Heart right ventricle (tissue), 16 donors: ENCODE measurements around the gene GPATCH8. TPM values are rescaled to one million over a fixed set of nuclear protein-coding genes. Genes with fewer than 3 reads are reported as not detected.

Experiments used
- ATAC-seq, 8 donors: fragments of 200-7000 bp; cut with Tn5 transposase; one replicate each; pipeline ENCODE4 v1.9.1; 2020; ENCODE audit warnings: mild to moderate bottlenecking in 8 of 8, moderate library complexity in 8 of 8, moderate number of reproducible peaks in 1 of 8
- DNase-seq, 2 donors: peaks; one replicate each; pipeline ENCODE4 v3.0.0-alpha.2; 2020
- H3K27ac ChIP-seq, 10 donors: fragments of 200-600 bp; sonication (generic) in 2 of 10; one replicate each; pipeline versions ENCODE4 v1.5.0 to v1.8.0; 2020 to 2022; ENCODE audit warnings: mild to moderate bottlenecking in 3 of 10
- H3K27me3 ChIP-seq, 7 donors: fragments of 200-600 bp; one replicate each; pipeline ENCODE4 v1.8.0; 2021 to 2022; ENCODE audit warnings: mild to moderate bottlenecking in 2 of 7
- H3K36me3 ChIP-seq, 9 donors: fragments of 200-600 bp; sonication (generic) in 1 of 9; one replicate each; pipeline versions ENCODE4 v1.5.0 to v1.8.0; 2020 to 2022; ENCODE audit warnings: mild to moderate bottlenecking in 2 of 9
- H3K4me1 ChIP-seq, 9 donors: fragments of 200-600 bp; sonication (generic) in 1 of 9; one replicate each; pipeline versions ENCODE4 v1.5.0 to v1.8.0; 2020 to 2022; ENCODE audit warnings: mild to moderate bottlenecking in 4 of 9
- H3K4me3 ChIP-seq, 10 donors: fragments of 200-600 bp; sonication (generic) in 2 of 10; one replicate each; pipeline versions ENCODE4 v1.5.0 to v1.8.0; 2020 to 2022; ENCODE audit warnings: mild to moderate bottlenecking in 7 of 10, moderate library complexity in 2 of 10
- H3K9me3 ChIP-seq, 11 donors: fragments of 200-600 bp in 10 of 11; sonication (generic) in 2 of 11; one replicate each; pipeline versions ENCODE4 v1.5.0 to v1.8.0; 2013 to 2022; ENCODE audit warnings: mild to moderate bottlenecking in 2 of 11, control low read depth in 1 of 11, moderate library complexity in 1 of 11
- WGBS, 2 donors: extraction: QIAGEN DNeasy Blood & Tissue Kit; methylation state at CpG; one replicate each; pipeline ENCODE4 v1.1.7; 2013; ENCODE audit warnings: inconsistent platforms in 1 of 2; 5-methylcytosine and 5-hydroxymethylcytosine counted together
- intact Hi-C, 10 donors: fragments of 100-400 bp; cut with DNase I; formaldehyde crosslinking; loops; one replicate each; pipeline versions ENCODE4 v1.11.1 to v1.14.2; 2022
- polyA plus RNA-seq, 2 donors: library from polyadenylated mRNA; stranded (reverse); fragments of 200-250 nt; gene quantifications; one replicate each; pipeline ENCODE4 v1.2.3, GENCODE V29; 2013
- total RNA-seq, 10 donors: library from RNA; stranded (reverse); fragmentation: NEBNext Ultra II Directional in 3 of 10; extraction: Animal tissue kit (Norgen Biotek cat#: 25700) in 3 of 10; gene quantifications; one replicate each; pipeline versions ENCODE4 v1.2.1 to v1.2.4, GENCODE V29; 2021 to 2023
- TF ChIP-seq, protein P1 (sequence below), 9 donors: fragments of 200-600 bp; sonication (generic) in 2 of 9; IDR thresholded peaks; one replicate each; pipeline versions ENCODE4 v1.5.0 to v1.8.0; 2021 to 2022; ENCODE audit warnings: antibody characterized with exemption in 9 of 9, mild to moderate bottlenecking in 5 of 9, moderate library complexity in 1 of 9
- donor health status: Arrhythmogenic right ventricular cardiomyopathy.
- donor health status: ischemic (EF 13 %, LVEDD 7.1; RV severe dilation, severe dysfunction).
- donor health status: healthy with polysubstance abuse.
- donor health status: DM: no; HTN: yes; CAD: no.
- donor health status: DM: no; HTN: no; CAD: no.
- donor health status: ischemic (EF 25% LVEDD 6.9; RV normal size, moderate dysfunction).
- donor health status: ischemic (EF 25% LVEDD 5.7; RV mildly dilated, moderate dysfunction).
- donor health status: healthy.
- donor health status: DM: yes; HTN: yes; CAD: no.
- donor health status: Ischemic cardiomyopathy.
- donor health status: ischemic (EF 35%, LVEDD 5.7; RV mildly dilated, moderate dysfunction).
- donor health status: nonischemic (EF 11% LVEDD 7.7; RV severe dilation, severe dysfunction).
- donor health status: DM: yes; HTN: yes; CAD: no.
- donor health status: PGD.
- donor health status: ischemic (EF 29% LVEDD 5.4; RV normal size, mild dysfunction).
- donor health status: nonischemic (EF 23%, LVEDD 6.1; RV moderate dilation, normal function).

GPATCH8 gene
- total and polyA plus RNA-seq, 12 donors: 5.8 to 25.1 (median 22.0) TPM

DNA sequence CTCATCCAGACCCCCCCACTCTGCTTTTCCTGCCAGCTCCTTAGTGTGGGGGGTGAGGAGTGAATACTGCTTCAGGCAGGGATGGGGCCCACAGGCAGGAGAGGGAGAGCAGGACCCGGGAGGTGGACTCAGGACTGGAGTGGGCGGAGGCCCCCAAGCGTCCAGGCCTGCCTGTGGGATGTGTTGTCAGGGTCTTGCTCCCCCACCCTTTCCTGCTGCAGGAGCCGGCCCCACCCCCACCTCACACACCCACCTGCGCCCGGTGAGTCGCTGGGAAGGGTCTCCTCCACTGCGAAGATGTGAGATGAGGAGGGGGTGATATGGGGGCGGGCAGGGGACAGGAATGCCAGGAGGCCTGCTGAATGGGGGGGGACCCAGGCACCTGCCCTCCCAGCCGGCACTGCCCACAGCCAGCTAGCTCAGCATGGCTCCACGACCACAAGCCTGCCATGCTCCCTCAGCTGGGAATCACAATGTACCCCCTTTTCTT lies 140.7 kb downstream of the GPATCH8 start:
- peaks cover 0 to 32% (median 17%) of the 10 kb centered on the region in 9 donors for H3K4me1 ChIP-seq
- DNase-seq: peak in 1 of 2 donors; percentile 12
- H3K9me3 ChIP-seq: no peaks in the 10 kb centered on the region
- no peaks in the 10 kb centered on the region for H3K36me3 ChIP-seq
- peak in 6 of 8 donors; percentile 5 to 30 (median 14) for ATAC-seq
- WGBS, 2 donors: 19 to 29% methylated on average over 9 to 11 of the region's 11 CpGs
- peaks cover 0 to 41% (median 0%) of the 10 kb centered on the region in 7 donors for H3K27me3 ChIP-seq
- no peak overlapping the region for H3K27ac ChIP-seq
- intact Hi-C loops: no loop called here
- TF ChIP-seq, protein P1, sequence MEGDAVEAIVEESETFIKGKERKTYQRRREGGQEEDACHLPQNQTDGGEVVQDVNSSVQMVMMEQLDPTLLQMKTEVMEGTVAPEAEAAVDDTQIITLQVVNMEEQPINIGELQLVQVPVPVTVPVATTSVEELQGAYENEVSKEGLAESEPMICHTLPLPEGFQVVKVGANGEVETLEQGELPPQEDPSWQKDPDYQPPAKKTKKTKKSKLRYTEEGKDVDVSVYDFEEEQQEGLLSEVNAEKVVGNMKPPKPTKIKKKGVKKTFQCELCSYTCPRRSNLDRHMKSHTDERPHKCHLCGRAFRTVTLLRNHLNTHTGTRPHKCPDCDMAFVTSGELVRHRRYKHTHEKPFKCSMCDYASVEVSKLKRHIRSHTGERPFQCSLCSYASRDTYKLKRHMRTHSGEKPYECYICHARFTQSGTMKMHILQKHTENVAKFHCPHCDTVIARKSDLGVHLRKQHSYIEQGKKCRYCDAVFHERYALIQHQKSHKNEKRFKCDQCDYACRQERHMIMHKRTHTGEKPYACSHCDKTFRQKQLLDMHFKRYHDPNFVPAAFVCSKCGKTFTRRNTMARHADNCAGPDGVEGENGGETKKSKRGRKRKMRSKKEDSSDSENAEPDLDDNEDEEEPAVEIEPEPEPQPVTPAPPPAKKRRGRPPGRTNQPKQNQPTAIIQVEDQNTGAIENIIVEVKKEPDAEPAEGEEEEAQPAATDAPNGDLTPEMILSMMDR (IDR thresholded peaks at IDR 0.05): no peak
- H3K4me3 ChIP-seq: peak overlapping the region in 8 of 10 donors; percentile 46 to 78 (median 68)

DNA sequence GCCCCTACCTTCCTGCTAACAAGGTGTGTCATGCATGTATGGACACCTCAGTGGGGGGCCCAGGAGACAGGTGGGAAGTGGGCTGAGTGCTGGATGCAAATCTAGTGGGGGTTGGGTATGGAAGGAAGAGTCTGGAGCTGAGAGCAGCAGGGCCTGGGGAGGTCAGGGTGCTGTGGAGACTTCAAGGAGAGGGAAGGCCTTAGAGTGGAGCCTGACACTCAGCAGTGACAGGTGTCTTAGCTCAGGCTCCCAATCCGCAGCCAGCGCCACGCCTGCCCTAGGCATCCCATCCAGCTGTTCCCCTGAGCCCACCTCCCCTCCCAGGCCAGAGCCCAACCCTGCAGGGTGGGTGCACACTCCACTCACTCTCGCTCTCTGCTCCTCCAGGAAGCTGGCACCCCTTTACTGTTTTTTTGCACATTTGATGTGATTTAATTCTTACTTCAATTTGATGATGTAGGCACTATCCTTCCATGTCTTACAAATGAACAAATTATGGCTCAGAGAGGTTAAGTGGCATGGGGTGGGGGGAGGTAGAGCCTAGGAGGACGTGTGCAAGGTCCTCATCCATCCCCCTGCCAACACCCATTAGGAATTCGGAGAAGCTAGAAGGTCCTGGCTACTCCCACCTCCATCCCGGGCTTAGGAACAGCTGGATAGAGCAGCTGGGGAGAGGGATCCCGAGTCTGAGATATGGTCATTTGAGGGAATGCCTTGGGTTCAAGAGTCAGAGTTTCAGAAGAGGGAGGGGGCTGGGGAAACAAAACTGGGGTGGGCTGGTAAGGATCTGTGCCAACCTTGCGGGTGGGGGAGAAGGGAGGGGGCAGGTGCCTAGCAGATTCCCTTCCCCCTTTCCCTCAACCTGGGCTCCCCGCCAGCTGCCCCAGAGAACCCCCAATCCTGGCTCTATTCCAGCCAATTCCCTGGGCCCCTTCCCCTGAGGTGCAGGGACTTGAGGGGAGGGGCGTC lies 141.6 kb downstream of the GPATCH8 start:
- no peak overlapping the region for H3K27ac ChIP-seq
- 56 to 59% methylated on average over 11 of the region's 11 CpGs for WGBS, 2 donors
- DNase-seq (no peak), ATAC-seq (peak in 2 of 8 donors; percentile 3 to 19)
- H3K9me3 ChIP-seq: no peaks in the 10 kb centered on the region
- TF ChIP-seq, protein P1 (IDR thresholded peaks at IDR 0.05): no peak
- no peaks in the 10 kb centered on the region for H3K36me3 ChIP-seq
- H3K27me3 ChIP-seq: peaks cover 0 to 41% (median 0%) of the 10 kb centered on the region in 7 donors
- peak overlapping the region in 1 of 10 donors; percentile 78 for H3K4me3 ChIP-seq
- peaks cover 0 to 32% (median 17%) of the 10 kb centered on the region in 9 donors for H3K4me1 ChIP-seq
- intact Hi-C loops: no loop called here

DNA sequence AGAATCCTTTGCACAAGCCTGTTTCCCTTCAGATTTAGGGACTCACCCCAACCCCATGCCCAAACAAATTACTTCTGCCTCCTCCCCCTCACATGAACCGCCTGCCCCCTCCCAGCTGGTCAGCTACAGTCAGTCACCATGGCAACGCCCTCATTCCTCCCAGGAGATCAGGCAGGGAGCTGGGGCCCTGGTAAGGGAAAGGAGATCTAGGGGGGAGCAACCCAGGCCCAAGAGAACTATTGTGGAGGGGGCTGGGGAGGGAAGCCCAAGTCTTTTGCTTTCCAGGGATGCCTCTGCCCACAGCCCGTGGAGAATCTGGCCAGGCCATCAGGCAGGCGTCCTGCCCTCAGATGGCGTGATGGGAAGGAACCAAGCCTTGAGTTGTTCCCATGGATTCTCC lies 142.4 kb downstream of the GPATCH8 start:
- Histone ChIP-seq H3K27me3 (peaks cover 0 to 34% (median 0%) of the 10 kb centered on the region in 7 donors), H3K36me3 (no peaks in the 10 kb centered on the region), H3K4me3 (no peak overlapping the region), H3K9me3 (no peaks in the 10 kb centered on the region), H3K27ac (no peak overlapping the region), H3K4me1 (peaks cover 0 to 32% (median 17%) of the 10 kb centered on the region in 9 donors)
- intact Hi-C loops: no loop called here
- TF ChIP-seq, protein P1 (IDR thresholded peaks at IDR 0.05): no peak
- ATAC-seq (peak in 2 of 8 donors; percentile 13 to 28), DNase-seq (no peak)
- WGBS, 2 donors: 56 to 58% methylated on average over 5 of the region's 5 CpGs

DNA sequence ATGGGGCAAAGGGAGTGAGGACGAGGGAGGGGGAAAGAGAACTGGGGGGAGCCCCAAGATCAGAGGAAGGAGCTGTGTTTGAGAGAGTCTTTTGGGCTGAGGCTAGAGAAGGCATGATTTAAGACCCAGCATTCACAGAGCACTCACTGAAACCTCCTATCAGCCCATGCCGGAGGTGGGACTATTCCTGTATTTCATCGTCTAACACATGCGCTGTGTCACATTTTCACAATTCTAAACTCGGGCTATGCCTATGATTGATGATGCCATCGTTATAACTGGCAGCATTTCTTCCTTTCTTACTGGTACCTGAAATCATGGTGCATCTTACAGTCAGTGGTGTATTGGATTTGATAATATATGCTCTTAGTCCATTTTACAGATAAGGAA lies 143.1 kb downstream of the GPATCH8 start:
- ATAC-seq (no peak), DNase-seq (no peak)
- H3K4me1 ChIP-seq: peaks cover 0 to 32% (median 17%) of the 10 kb centered on the region in 9 donors
- H3K9me3 ChIP-seq: no peaks in the 10 kb centered on the region
- H3K27ac ChIP-seq: no peak overlapping the region
- no peak overlapping the region for H3K4me3 ChIP-seq
- no peaks in the 10 kb centered on the region for H3K36me3 ChIP-seq
- peaks cover 0 to 30% (median 0%) of the 10 kb centered on the region in 7 donors for H3K27me3 ChIP-seq
- TF ChIP-seq, protein P1 (IDR thresholded peaks at IDR 0.05): no peak
- intact Hi-C loops: no loop called here
- 63 to 71% methylated on average over 6 of the region's 6 CpGs for WGBS, 2 donors
